ENCODE results near the gene MAB21L1. TPM values are rescaled to one million over a fixed set of nuclear protein-coding genes. Genes with fewer than 3 reads are reported as not detected.

The MAB21L1 gene
- total RNA-seq, 1 donor from 2014 or later = not detected

DNA sequence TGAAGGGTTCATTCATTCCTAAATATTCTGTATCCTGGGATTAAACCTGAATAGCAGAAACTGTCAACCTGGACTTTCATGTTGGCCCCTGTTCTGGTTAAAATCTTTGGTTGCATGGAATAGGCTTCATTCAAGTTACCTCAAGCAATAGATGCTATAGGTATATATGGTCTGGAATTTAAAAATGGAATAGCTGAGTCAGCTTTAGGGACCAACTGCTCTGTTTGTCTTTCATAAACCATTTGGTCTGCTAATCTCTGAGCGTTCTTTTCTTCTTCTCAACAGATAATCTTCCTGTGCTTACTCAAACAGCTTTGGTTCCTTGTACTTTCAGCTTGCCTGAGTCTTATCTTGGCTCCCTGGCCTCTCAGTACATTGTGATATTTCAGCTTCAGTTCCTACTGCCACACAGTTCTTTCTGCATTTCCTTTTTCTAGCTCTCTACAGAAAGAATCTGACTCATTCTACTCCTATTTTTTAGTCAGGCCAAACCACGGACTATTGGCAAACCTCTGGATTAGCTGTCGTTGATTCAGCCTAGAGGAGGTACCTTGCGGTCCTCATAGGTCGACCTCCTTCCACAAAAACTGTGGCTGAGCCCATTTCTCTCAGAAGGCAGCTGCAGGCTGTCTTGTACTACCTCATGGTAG is 35.9 kb upstream of the MAB21L1 start:
- no peak for TF ChIP-seq CTCF (IDR thresholded peaks at IDR 0.05; ENCODE audit: insufficient read depth, low read length, poor library complexity, severe bottlenecking)
- H3K36me3 ChIP-seq (ENCODE audit: control insufficient read depth, insufficient read depth, low read length) = no peaks in the 10 kb centered on the region
- DNase-seq (ENCODE audit: low read depth) = peak; percentile 28
- H3K27me3 ChIP-seq (ENCODE audit: control insufficient read depth, insufficient read depth, low read length) = no peaks in the 10 kb centered on the region
- no peak overlapping the region for H3K4me3 ChIP-seq (ENCODE audit: low read depth, low read length)

GRCh38 chr13:35502456-35502855 is 26.0 kb upstream of the MAB21L1 start:
- Histone ChIP-seq H3K36me3 (ENCODE audit: control insufficient read depth, insufficient read depth, low read length) (no peaks in the 10 kb centered on the region), H3K4me3 (ENCODE audit: low read depth, low read length) (no peak overlapping the region), H3K27me3 (ENCODE audit: control insufficient read depth, insufficient read depth, low read length) (no peaks in the 10 kb centered on the region)
- TF ChIP-seq CTCF (IDR thresholded peaks at IDR 0.05; ENCODE audit: insufficient read depth, low read length, poor library complexity, severe bottlenecking) = no peak
- no peak for DNase-seq (ENCODE audit: low read depth)

DNA sequence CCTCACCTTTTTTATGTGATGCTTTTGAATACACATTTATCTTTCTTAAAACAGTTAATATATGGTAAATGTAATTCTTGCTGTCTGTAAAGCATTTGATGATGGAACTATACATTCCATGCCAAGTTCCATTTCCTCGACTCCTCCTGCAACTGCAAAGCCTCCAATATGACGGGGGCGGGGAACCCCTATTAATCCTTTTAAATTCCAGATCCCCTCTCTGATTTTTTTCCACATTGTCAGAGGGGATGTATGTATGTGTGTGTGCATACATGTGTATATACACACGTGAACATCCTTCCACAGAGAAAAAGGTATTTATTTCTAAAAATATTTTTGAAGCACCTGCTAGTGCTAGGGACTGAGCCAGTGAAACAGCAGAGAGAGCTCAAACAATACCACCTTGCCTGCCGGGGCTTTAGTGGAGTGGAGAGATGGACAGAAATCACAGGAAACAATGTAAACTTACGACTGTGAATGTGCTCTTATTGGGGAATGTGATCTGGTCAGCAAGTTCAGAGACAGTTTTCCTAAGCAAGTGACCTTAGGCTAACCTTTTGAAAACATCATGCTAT is 25.3 kb upstream of the MAB21L1 start:
- DNase-seq (ENCODE audit: low read depth) = no peak
- Histone ChIP-seq H3K36me3 (ENCODE audit: control insufficient read depth, insufficient read depth, low read length) (no peaks in the 10 kb centered on the region), H3K27me3 (ENCODE audit: control insufficient read depth, insufficient read depth, low read length) (no peaks in the 10 kb centered on the region), H3K4me3 (ENCODE audit: low read depth, low read length) (no peak overlapping the region)
- no peak for TF ChIP-seq CTCF (IDR thresholded peaks at IDR 0.05; ENCODE audit: insufficient read depth, low read length, poor library complexity, severe bottlenecking)

DNA sequence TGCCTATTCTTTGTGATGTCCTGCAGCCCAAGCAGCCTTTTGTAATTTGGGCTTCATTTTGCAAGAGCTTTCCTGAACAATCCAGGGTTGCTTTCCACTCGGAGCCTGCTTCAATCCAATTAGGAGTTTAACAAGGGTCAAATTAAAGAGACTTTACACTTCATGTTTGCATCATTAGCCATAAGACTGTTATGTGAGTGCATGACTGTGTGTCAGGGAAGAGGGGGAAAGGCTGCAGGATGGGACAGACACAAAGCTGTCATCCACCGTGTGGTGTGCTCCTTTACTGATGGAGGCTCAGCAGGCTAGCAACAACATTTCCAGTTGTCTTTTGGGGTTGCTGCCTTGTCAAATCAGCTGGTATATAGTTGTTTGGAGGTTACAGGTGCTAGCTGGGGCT is 23.7 kb upstream of the MAB21L1 start:
- no peak for TF ChIP-seq CTCF (IDR thresholded peaks at IDR 0.05; ENCODE audit: insufficient read depth, low read length, poor library complexity, severe bottlenecking)
- H3K27me3 ChIP-seq (ENCODE audit: control insufficient read depth, insufficient read depth, low read length) = no peaks in the 10 kb centered on the region
- no peaks in the 10 kb centered on the region for H3K36me3 ChIP-seq (ENCODE audit: control insufficient read depth, insufficient read depth, low read length)
- no peak overlapping the region for H3K4me3 ChIP-seq (ENCODE audit: low read depth, low read length)
- no peak for DNase-seq (ENCODE audit: low read depth)

- Histone ChIP-seq H3K36me3 (ENCODE audit: control insufficient read depth, insufficient read depth, low read length) (no peaks in the 10 kb centered on the region), H3K27me3 (ENCODE audit: control insufficient read depth, insufficient read depth, low read length) (no peaks in the 10 kb centered on the region), H3K4me3 (ENCODE audit: low read depth, low read length) (no peak overlapping the region)
- TF ChIP-seq CTCF (IDR thresholded peaks at IDR 0.05; ENCODE audit: insufficient read depth, low read length, poor library complexity, severe bottlenecking) = no peak
- no peak for DNase-seq (ENCODE audit: low read depth)
Observed at GRCh38 chr13:35499676-35500075, 23.2 kb upstream of the MAB21L1 start.

DNA sequence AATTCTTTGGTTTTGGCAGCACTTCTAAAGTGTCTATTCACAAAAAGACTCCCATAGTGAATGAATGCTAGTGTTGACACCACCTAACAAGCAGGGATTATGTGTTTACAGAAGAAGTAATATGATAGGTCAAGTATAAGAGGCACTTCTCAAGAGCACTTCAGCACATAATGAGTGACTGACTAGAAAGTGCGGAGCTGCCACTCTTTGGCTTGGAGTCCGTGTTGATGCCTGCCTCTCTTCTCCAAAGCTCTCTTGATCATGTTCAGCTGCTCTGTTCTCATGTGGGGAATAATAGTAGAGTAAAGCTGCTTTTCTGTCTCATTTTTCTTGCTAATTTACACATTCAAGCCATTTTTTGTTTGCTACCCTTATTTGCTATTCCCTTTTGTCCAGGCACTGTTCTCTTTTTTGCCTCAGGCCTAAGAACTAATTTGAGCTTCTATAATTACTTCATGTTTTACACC is 22.7 kb upstream of the MAB21L1 start:
- Histone ChIP-seq H3K27me3 (ENCODE audit: control insufficient read depth, insufficient read depth, low read length) (no peaks in the 10 kb centered on the region), H3K36me3 (ENCODE audit: control insufficient read depth, insufficient read depth, low read length) (no peaks in the 10 kb centered on the region), H3K4me3 (ENCODE audit: low read depth, low read length) (no peak overlapping the region)
- DNase-seq (ENCODE audit: low read depth) = no peak
- TF ChIP-seq CTCF (IDR thresholded peaks at IDR 0.05; ENCODE audit: insufficient read depth, low read length, poor library complexity, severe bottlenecking) = no peak
